DOHH2 (cell line): ENCODE data around the gene FOSL1.
A peak's percentile ranks its signal among the peaks of the same experiment; 100 is the strongest.

Source experiments
- EZH2phosphoT487 ChIP-seq: fragments of 200-600 bp; sonication (generic); IDR thresholded peaks from 2 replicates; pipeline ENCODE4 v1.6.1; 2017; ENCODE audit warnings: borderline replicate concordance, mild to moderate bottlenecking, antibody characterized with exemption, low read length, moderate library complexity, mixed read lengths
- TF ChIP-seq, protein P1 (sequence below): fragments of 200-600 bp; sonication (generic); IDR thresholded peaks from one replicate; pipeline ENCODE4 v1.5.1; 2014; ENCODE audit warnings: antibody characterized with exemption, mild to moderate bottlenecking, low read depth, low read length; ENCODE audit not compliant: poor library complexity, severe bottlenecking

DNA sequence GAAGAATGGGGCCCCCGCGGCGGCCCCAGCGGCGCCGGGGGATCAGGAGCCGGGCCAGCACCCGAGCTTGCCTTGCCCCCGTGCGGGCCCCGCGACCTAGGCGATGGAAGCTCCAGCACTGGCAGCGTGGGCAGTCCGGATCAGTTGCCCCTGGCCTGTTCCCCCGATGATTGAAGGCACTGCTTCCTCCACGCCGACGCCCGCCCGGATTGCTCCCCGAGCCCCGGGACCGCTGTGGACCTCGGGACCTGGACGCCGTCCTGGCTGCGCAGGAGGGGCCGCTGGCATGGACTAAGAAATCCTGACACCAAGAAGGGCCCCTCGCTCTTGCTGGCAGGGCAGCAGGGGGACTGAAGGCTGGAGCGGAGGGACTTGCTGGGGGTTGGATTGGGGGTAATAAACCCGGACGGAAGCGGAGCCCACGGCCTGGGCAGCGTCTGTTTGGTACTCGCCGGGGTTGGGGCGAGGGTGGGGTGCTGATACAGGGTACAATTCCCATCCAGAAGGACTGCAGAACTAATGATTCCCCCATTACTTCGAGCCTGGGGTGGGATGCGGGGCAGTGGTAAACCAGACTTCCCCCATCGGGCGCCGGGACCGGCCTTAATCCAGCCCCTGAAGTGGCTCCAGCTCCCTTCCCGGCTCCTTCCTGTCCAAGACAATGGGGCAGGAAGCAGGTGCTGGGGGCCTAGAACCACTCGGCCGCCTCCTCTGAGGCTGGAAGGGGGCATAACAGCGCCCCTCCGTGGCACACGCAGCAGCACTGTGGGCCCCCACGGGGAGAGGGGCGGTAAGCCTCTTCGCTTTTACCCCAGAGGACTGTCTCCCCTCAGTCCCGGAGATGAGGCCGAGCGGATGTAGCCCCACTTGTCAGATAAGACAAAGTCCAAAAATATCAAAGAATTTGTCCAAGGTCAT lies 8.7 kb downstream of the FOSL1 start:
- TF ChIP-seq, protein P1, sequence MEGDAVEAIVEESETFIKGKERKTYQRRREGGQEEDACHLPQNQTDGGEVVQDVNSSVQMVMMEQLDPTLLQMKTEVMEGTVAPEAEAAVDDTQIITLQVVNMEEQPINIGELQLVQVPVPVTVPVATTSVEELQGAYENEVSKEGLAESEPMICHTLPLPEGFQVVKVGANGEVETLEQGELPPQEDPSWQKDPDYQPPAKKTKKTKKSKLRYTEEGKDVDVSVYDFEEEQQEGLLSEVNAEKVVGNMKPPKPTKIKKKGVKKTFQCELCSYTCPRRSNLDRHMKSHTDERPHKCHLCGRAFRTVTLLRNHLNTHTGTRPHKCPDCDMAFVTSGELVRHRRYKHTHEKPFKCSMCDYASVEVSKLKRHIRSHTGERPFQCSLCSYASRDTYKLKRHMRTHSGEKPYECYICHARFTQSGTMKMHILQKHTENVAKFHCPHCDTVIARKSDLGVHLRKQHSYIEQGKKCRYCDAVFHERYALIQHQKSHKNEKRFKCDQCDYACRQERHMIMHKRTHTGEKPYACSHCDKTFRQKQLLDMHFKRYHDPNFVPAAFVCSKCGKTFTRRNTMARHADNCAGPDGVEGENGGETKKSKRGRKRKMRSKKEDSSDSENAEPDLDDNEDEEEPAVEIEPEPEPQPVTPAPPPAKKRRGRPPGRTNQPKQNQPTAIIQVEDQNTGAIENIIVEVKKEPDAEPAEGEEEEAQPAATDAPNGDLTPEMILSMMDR: peak; percentile 88
- TF ChIP-seq EZH2phosphoT487: no peak
